SU-DHL-6 (cell line): ENCODE results near the gene ARHGEF28.

Experiments
- H2AFZ ChIP-seq: fragments of 200-600 bp; sonication (generic); 2 replicates; pipeline ENCODE4 v1.6.1; 2014; ENCODE audit warnings: low read depth, mild to moderate bottlenecking, moderate library complexity, mixed read lengths, antibody characterized with exemption, low read length; ENCODE audit not compliant: severe bottlenecking
- H3F3A ChIP-seq: fragments of 200-600 bp; shearing (Covaris generic); 2 replicates; pipeline ENCODE4 v1.6.0; 2016; ENCODE audit warnings: antibody characterized with exemption, mild to moderate bottlenecking; ENCODE audit not compliant: insufficient read depth
- H3K27ac ChIP-seq: fragments of 200-600 bp; sonication (generic); 2 replicates; pipeline ENCODE4 v1.5.1; 2016; ENCODE audit warnings: low read depth, mild to moderate bottlenecking, low read length, moderate library complexity, mixed read lengths
- H3K27me3 ChIP-seq: fragments of 200-600 bp; sonication (generic), shearing (Covaris generic); 2 replicates; pipeline ENCODE4 v1.6.0; 2014; ENCODE audit warnings: mild to moderate bottlenecking, low read length
- H3K36me3 ChIP-seq: fragments of 200-600 bp; sonication (generic); 2 replicates; pipeline ENCODE4 v1.6.1; 2014; ENCODE audit warnings: mild to moderate bottlenecking, low read length, mixed read lengths
- H3K4me2 ChIP-seq: fragments of 300-600, 200-600 bp; shearing (Covaris generic), sonication (generic); 2 replicates; pipeline ENCODE4 v1.6.0; 2014; ENCODE audit warnings: low read length, low read depth, mild to moderate bottlenecking; ENCODE audit not compliant: poor library complexity, severe bottlenecking
- H3K4me3 ChIP-seq: fragments of 200-600 bp; sonication (generic); 2 replicates; pipeline ENCODE4 v1.5.1; 2014; ENCODE audit warnings: antibody characterized with exemption, low read length, mild to moderate bottlenecking, mixed read lengths; ENCODE audit not compliant: insufficient read depth, poor library complexity, severe bottlenecking
- H3K79me2 ChIP-seq: fragments of 200-600 bp; sonication (generic); 2 replicates; pipeline ENCODE4 v1.6.1; 2014; ENCODE audit warnings: mild to moderate bottlenecking, low read length, moderate library complexity; ENCODE audit not compliant: insufficient read depth
- H3K9ac ChIP-seq: fragments of 200-600 bp; sonication (generic); 2 replicates; pipeline ENCODE4 v1.7.0; 2014; ENCODE audit warnings: mild to moderate bottlenecking, low read length
- H3K9me2 ChIP-seq: fragments of 200-600 bp; sonication (generic); replicated peaks from 2 replicates; pipeline ENCODE4 v1.6.1; 2014; ENCODE audit warnings: low read length; ENCODE audit not compliant: insufficient read depth
- H3K9me3 ChIP-seq: fragments of 200-600 bp; sonication (generic); 2 replicates; pipeline ENCODE4 v1.6.1; 2014; ENCODE audit warnings: low read length, mixed read lengths; ENCODE audit not compliant: insufficient read depth
- H4K20me1 ChIP-seq: fragments of 200-600 bp; sonication (generic); 2 replicates; pipeline ENCODE4 v1.6.1; 2014; ENCODE audit warnings: low read depth, mild to moderate bottlenecking, antibody characterized with exemption, low read length, moderate library complexity, mixed read lengths
- EZH2phosphoT487 ChIP-seq: fragments of 200-600 bp; sonication (generic), shearing (Covaris generic); conservative IDR thresholded peaks from 2 replicates; pipeline ENCODE4 v1.6.1; 2018; ENCODE audit warnings: mild to moderate bottlenecking, antibody characterized with exemption, low read length, moderate library complexity, mixed read lengths
- TF ChIP-seq, protein P1 (sequence below): fragments of 200-600 bp; sonication (generic); IDR thresholded peaks from one replicate; pipeline ENCODE4 v1.5.1; 2017; ENCODE audit warnings: antibody characterized with exemption, mild to moderate bottlenecking, low read length, moderate library complexity; ENCODE audit not compliant: insufficient read depth, poor library complexity, severe bottlenecking

ARHGEF28 gene

DNA sequence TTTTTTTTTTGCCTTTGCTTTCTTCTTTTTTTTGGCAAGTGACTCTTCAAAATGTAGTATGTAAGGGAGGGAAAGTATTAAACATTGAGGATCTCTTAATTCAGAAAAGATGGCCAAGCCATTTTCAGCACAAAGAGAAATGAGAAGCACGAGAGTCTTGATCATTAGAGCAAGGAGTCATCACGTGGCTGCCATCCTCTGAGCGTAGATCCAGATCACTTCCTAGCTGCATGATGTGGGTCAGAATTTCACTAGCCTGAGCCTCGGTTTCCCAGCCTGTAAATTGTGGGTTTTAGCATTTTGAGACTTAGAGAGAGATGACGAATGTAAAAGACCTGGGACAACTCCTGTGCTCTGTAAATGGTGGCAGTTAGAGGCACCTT is 312.9 kb downstream of the ARHGEF28 start:
- Histone ChIP-seq H3K9ac (no peak overlapping the region), H3K79me2 (no peaks in the 10 kb centered on the region), H3F3A (no peaks in the 10 kb centered on the region), H3K9me3 (no peaks in the 10 kb centered on the region), H3K9me2 (no peaks in the 10 kb centered on the region), H3K27ac (no peak overlapping the region), H3K4me2 (no peak overlapping the region), H2AFZ (no peak overlapping the region), H3K4me3 (no peak overlapping the region), H4K20me1 (no peaks in the 10 kb centered on the region), H3K36me3 (no peaks in the 10 kb centered on the region), H3K27me3 (no peaks in the 10 kb centered on the region)
- TF ChIP-seq, protein P1, sequence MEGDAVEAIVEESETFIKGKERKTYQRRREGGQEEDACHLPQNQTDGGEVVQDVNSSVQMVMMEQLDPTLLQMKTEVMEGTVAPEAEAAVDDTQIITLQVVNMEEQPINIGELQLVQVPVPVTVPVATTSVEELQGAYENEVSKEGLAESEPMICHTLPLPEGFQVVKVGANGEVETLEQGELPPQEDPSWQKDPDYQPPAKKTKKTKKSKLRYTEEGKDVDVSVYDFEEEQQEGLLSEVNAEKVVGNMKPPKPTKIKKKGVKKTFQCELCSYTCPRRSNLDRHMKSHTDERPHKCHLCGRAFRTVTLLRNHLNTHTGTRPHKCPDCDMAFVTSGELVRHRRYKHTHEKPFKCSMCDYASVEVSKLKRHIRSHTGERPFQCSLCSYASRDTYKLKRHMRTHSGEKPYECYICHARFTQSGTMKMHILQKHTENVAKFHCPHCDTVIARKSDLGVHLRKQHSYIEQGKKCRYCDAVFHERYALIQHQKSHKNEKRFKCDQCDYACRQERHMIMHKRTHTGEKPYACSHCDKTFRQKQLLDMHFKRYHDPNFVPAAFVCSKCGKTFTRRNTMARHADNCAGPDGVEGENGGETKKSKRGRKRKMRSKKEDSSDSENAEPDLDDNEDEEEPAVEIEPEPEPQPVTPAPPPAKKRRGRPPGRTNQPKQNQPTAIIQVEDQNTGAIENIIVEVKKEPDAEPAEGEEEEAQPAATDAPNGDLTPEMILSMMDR: no peak
- no peak for TF ChIP-seq EZH2phosphoT487

DNA sequence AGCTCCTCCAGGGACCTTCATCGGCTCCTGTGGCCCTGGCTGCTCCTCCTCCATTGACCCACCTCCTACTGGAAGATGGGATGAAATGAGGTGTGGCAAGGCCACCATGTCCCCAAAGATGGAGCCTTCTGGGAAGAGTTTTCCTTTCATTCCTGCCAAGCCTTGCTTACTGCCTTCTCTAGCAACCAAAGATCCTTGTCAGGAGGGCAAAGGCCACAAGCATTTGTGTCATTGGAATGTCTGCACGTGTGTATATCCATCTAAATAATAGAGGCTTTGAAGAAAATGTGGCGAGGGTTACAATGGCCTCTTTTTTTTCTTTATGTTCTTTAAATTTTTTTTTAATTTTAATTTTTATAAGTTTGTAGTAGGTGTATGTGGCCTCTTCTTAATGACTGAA is 313.6 kb downstream of the ARHGEF28 start:
- H3K4me2 ChIP-seq: no peak overlapping the region
- no peak overlapping the region for H3K9ac ChIP-seq
- H2AFZ ChIP-seq: no peak overlapping the region
- H3K9me2 ChIP-seq: no peaks in the 10 kb centered on the region
- H4K20me1 ChIP-seq: no peaks in the 10 kb centered on the region
- no peak overlapping the region for H3K4me3 ChIP-seq
- no peaks in the 10 kb centered on the region for H3K9me3 ChIP-seq
- H3K27ac ChIP-seq: no peak overlapping the region
- no peaks in the 10 kb centered on the region for H3K36me3 ChIP-seq
- no peaks in the 10 kb centered on the region for H3K27me3 ChIP-seq
- H3F3A ChIP-seq: no peaks in the 10 kb centered on the region
- TF ChIP-seq, protein P1: no peak
- no peak for TF ChIP-seq EZH2phosphoT487
- H3K79me2 ChIP-seq: no peaks in the 10 kb centered on the region

DNA sequence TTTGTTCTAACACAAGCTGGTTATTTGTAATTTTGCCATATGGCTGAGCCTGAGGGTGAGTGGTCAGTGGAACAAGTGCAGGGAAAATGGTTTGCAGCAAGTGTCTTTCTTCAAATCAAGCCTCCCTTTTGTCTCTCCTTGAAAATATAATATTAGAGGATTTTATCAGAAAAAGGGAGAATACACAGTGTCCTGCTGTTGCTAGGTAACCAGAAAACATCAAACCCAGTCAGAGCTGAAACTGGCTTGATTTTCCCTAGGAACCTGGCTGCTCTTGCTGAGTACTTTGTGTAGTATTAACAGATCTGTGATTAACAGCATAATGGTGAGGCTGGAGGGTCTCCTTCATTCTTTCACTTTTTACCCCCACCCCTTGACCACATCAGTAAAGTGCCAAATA is 314.0 kb downstream of the ARHGEF28 start:
- Histone ChIP-seq H3K4me3 (no peak overlapping the region), H3K36me3 (no peaks in the 10 kb centered on the region), H3F3A (no peaks in the 10 kb centered on the region), H3K4me2 (no peak overlapping the region), H3K9ac (no peak overlapping the region), H4K20me1 (no peaks in the 10 kb centered on the region), H3K9me2 (no peaks in the 10 kb centered on the region), H3K27me3 (no peaks in the 10 kb centered on the region), H3K79me2 (no peaks in the 10 kb centered on the region), H3K9me3 (no peaks in the 10 kb centered on the region), H3K27ac (no peak overlapping the region), H2AFZ (no peak overlapping the region)
- TF ChIP-seq, protein P1: no peak
- TF ChIP-seq EZH2phosphoT487: no peak

DNA sequence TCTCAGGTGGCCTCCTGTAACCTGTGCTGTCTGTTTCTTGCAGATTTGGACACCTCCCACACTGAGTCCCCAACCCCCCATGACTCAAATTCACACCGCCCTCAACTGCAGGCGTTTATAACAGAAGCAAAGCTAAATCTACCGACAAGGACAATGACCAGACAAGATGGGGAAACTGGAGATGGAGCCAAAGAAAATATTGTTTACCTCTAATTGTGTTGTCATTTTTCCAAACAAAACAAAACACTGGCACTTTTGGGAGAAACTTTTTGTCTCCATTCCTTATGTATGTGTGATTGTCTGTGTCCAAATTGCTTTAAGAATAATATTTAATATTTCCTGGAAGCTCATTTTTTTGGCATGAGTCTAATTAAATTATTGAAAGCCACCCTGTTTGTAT is 314.8 kb downstream of the ARHGEF28 start:
- Histone ChIP-seq H3K9ac (no peak overlapping the region), H3K4me2 (no peak overlapping the region), H3K9me3 (no peaks in the 10 kb centered on the region), H3F3A (no peaks in the 10 kb centered on the region), H4K20me1 (no peaks in the 10 kb centered on the region), H2AFZ (no peak overlapping the region), H3K9me2 (no peaks in the 10 kb centered on the region), H3K27me3 (no peaks in the 10 kb centered on the region), H3K79me2 (no peaks in the 10 kb centered on the region), H3K36me3 (no peaks in the 10 kb centered on the region), H3K4me3 (no peak overlapping the region), H3K27ac (no peak overlapping the region)
- TF ChIP-seq, protein P1: no peak
- TF ChIP-seq EZH2phosphoT487: no peak
